Astrocyte of the spinal cord (primary cell): Measurements from ENCODE around the gene SYT8.
"Not testable (repeated sequence)": the region's sequence is repeated elsewhere in the genome, so short reads cannot be mapped to it uniquely, and the experiment has no call there.

Source experiments
- DNase-seq: peaks from one replicate; pipeline ENCODE4 v3.0.0; 2011; ENCODE audit warnings: low read depth, low spot score
- H3K4me3 ChIP-seq: 2 replicates; pipeline ENCODE4 v1.5.1; 2011; ENCODE audit warnings: low read depth, mild to moderate bottlenecking, low read length, moderate library complexity
- CTCF ChIP-seq: IDR thresholded peaks from 2 replicates; pipeline ENCODE4 v1.5.1; 2012; ENCODE audit warnings: low read depth, mild to moderate bottlenecking, low read length, inconsistent platforms
- in situ Hi-C: cut with HindIII; loops from 2 replicates; pipeline ENCODE4 v1.10.0; 2017; ENCODE audit warnings: low sequenced_read_pairs

The SYT8 gene

DNA sequence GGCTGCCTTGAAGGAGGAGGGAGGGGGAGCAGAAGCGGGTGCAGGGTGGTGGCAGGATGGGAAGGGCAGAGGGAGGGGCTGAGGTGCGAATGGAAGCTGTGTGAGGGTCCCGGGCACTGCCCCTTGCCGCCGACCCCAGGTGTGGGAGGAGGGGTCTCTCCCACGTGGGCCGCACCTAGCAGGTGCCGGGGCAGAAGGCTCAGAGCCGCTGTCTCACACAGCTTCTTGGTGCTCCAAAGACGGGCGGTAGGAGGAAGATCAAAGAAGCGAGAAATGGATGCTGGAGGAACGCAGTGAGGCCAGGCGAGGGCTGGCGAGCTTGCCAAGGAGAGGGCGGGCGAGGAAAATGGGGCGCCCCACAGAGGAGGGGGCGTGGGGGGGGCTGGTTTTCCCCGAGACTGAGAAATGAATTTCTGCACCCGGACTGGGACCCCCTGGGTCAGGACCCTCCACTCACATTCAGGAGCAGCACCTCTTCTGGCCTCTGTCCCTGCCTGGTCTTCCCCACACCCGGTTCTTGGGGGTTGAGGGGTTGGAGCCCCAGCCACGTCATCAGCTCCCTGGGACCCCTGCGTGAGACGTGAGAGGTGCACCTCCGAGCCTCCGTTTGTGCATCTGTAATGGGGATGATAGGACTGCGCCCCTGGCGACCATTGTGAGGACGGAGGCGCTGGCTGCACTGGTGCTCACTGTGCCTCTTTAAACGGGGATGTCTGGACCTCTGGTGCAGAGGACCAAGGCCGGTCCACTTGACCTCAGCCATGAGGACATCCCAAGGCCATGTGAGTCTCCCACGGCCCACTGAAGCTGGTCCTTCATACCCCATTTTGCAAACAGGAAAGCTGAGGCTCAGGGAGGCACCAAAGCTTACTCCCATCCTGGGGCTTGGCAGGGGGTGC, 34.9 kb downstream of the SYT8 start:
- no peak overlapping the region for H3K4me3 ChIP-seq
- DNase-seq, result no peak
- in situ Hi-C loops, result no loop called here
- TF ChIP-seq CTCF, result peak; percentile 15

GRCh38 chr11:1870326-1870696, 35.5 kb downstream of the SYT8 start:
- TF ChIP-seq CTCF, result no peak
- in situ Hi-C loops, result no loop called here
- H3K4me3 ChIP-seq, result no peak overlapping the region
- no peak for DNase-seq

DNA sequence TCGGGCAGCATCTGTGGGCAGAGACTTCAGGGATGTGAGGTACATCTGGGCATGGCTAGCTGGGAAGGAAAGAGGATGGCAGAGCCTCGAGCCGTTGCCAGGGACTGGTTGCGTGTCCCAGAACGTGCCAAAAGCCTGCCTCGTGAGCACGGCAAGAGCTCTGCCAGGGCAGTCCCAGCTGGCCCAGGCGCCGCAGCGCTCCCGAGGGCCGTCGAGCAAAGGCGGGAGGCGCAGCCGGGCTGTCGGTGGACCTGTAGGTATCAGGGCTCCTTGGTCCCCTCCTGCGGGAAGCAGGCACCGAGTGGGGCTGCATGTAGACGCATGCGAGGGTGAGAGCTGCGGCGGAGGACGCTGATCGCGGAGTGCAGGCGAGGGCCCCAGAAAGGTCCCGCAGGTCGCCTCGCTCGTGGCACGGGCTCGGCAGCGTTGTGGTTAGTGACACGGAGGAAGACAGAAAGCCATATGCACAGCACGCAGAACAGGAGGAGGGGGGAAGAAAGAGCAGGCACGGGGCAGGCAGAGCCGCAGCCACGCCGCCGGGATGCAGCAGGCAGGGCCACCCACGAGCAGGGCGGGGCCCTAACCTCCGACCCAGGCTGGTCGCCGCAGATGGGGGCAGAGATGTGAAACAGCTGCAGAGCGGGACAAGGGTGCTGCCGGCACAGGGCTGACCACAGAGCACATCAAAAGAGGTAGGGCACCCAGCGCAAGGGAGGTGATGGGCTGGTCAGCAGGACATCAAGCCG, 36.1 kb downstream of the SYT8 start:
- in situ Hi-C loops, result no loop called here
- TF ChIP-seq CTCF, result no peak
- no peak for DNase-seq
- no peak overlapping the region for H3K4me3 ChIP-seq

DNA sequence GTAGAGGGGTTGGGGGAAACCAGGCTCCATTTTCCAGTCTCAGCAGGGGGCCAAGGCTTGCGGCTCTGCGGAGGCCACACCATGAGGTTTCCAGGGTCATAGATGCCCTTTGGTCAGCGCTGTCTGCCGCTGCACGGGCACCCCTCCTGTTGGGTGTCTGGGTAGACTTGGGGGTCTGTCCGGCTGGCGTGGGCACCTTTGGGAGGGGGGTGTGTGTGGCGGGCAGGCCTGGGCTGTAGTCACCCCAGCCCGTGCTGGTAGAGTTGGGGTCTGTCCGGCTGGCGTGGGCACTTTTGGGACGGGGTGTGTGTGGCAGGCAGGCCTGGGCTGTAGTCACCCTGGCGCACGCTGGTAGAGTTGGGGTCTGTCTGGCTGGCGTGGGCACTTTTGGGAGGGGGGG, 36.7 kb downstream of the SYT8 start:
- no peak overlapping the region for H3K4me3 ChIP-seq
- no peak for DNase-seq
- no peak for TF ChIP-seq CTCF
- in situ Hi-C loops, result no loop called here

GRCh38 chr11:1872267-1872985, 37.6 kb downstream of the SYT8 start:
- H3K4me3 ChIP-seq, result no peak overlapping the region
- no peak for DNase-seq
- in situ Hi-C loops, result no loop called here
- TF ChIP-seq CTCF, result no peak

GRCh38 chr11:1873048-1873812, 38.4 kb downstream of the SYT8 start:
- no peak overlapping the region for H3K4me3 ChIP-seq
- no peak for TF ChIP-seq CTCF
- peak; percentile 57 for DNase-seq
- in situ Hi-C loops, result no loop called here

GRCh38 chr11:1873813-1874150, 39.0 kb downstream of the SYT8 start:
- DNase-seq, H3K4me3 ChIP-seq, in situ Hi-C loops: not testable (repeated sequence)

DNA sequence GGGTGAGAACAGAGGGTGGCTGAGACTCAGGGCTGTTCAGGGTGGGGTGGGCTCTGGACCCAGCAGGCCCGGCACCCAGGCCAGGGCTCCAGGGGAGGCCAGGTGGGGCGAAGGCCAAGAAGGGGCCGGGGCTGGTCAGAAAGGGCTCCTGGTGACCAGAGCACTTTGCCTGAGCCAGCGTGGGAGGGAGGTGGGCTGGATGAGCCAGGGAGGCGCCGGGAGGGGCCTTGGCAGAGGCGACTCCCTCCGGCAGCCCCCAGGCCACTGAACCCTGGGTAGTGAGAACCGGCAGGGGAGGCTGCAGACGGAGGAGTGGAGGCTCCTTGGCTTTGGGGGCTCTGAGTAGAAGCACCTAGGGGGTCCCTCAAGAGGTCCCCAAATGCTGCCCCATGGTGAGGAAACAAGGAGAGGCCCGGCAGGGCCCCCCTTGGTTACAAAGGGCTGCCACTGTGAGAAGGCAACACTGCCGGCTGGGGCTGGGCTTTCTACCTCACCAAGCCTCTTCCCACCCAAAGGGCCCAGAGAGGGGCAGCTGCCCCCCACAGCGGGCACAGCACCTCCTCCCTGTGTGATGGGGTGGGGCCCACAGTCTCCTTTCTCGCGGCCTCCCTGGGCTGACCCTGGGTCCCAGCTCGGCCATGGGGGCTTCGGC, 39.8 kb downstream of the SYT8 start:
- DNase-seq, H3K4me3 ChIP-seq, in situ Hi-C loops: not testable (repeated sequence)
